ENCODE data around the gene LRBA.
"Not testable (repeated sequence)": the region's sequence is repeated elsewhere in the genome, so short reads cannot be mapped to it uniquely, and the experiment has no call there.

LRBA gene

GRCh38 chr4:150974750-150975149 lies 40.3 kb downstream of the LRBA start:
- DNase-seq (ENCODE audit: low spot score) = no peak

GRCh38 chr4:150974252-150974640 lies 40.8 kb downstream of the LRBA start:
- DNase-seq (ENCODE audit: low spot score) = no peak

- DNase-seq (ENCODE audit: low spot score) = no peak
Measured at GRCh38 chr4:150973626-150974251, 41.3 kb downstream of the LRBA start.

GRCh38 chr4:150972592-150972991 lies 42.5 kb downstream of the LRBA start:
- DNase-seq (ENCODE audit: low spot score) = no peak

GRCh38 chr4:150971901-150972300 lies 43.2 kb downstream of the LRBA start:
- no peak for DNase-seq (ENCODE audit: low spot score)

GRCh38 chr4:150970685-150971151 lies 44.4 kb downstream of the LRBA start:
- DNase-seq (ENCODE audit: low spot score) = no peak

- DNase-seq (ENCODE audit: low spot score) = no peak
Measured at GRCh38 chr4:150964754-150965153, 50.3 kb downstream of the LRBA start.

- DNase-seq (ENCODE audit: low spot score) = not testable (repeated sequence)
Measured at GRCh38 chr4:150963602-150964345, 51.3 kb downstream of the LRBA start.

- DNase-seq (ENCODE audit: low spot score) = no peak
Measured at GRCh38 chr4:150962245-150962644, 52.8 kb downstream of the LRBA start.

GRCh38 chr4:150961566-150961965 lies 53.5 kb downstream of the LRBA start:
- no peak for DNase-seq (ENCODE audit: low spot score)

GRCh38 chr4:150960818-150961217 lies 54.3 kb downstream of the LRBA start:
- no peak for DNase-seq (ENCODE audit: low spot score)

GRCh38 chr4:150960079-150960478 lies 55.0 kb downstream of the LRBA start:
- DNase-seq (ENCODE audit: low spot score) = no peak

- DNase-seq (ENCODE audit: low spot score) = not testable (repeated sequence)
Measured at GRCh38 chr4:150957981-150958380, 57.1 kb downstream of the LRBA start.

GRCh38 chr4:150957095-150957494 lies 58.0 kb downstream of the LRBA start:
- not testable (repeated sequence) for DNase-seq (ENCODE audit: low spot score)

GRCh38 chr4:150953916-150954315 lies 61.2 kb downstream of the LRBA start:
- DNase-seq (ENCODE audit: low spot score) = not testable (repeated sequence)

- no peak for DNase-seq (ENCODE audit: low spot score)
Measured at GRCh38 chr4:150952167-150952845, 62.8 kb downstream of the LRBA start.

- no peak for DNase-seq (ENCODE audit: low spot score)
Measured at GRCh38 chr4:150950657-150951288, 64.3 kb downstream of the LRBA start.

- DNase-seq (ENCODE audit: low spot score) = no peak
Measured at GRCh38 chr4:150949943-150950342, 65.1 kb downstream of the LRBA start.

GRCh38 chr4:150949342-150949741 lies 65.7 kb downstream of the LRBA start:
- DNase-seq (ENCODE audit: low spot score) = no peak

- no peak for DNase-seq (ENCODE audit: low spot score)
Measured at GRCh38 chr4:150948710-150949109, 66.4 kb downstream of the LRBA start.

- DNase-seq (ENCODE audit: low spot score) = no peak
Measured at GRCh38 chr4:150948074-150948473, 67.0 kb downstream of the LRBA start.

GRCh38 chr4:150944660-150945059 lies 70.4 kb downstream of the LRBA start:
- DNase-seq (ENCODE audit: low spot score) = no peak

- DNase-seq (ENCODE audit: low spot score) = no peak
Measured at GRCh38 chr4:150943818-150944217, 71.3 kb downstream of the LRBA start.
